Eye (tissue), 1 donor: Measurements from ENCODE around the gene ATG16L1.
A peak's percentile ranks its signal among the peaks of the same experiment; 100 is the strongest.
"Not testable (repeated sequence)": the region's sequence is repeated elsewhere in the genome, so short reads cannot be mapped to it uniquely, and the experiment has no call there.

Experiments used
- DNase-seq: peaks from one replicate; pipeline ENCODE4 v3.0.0-alpha.2; 2015

Gene ATG16L1

GRCh38 chr2:233297076-233297475, 45.6 kb downstream of the ATG16L1 start:
- DNase-seq, result no peak

- DNase-seq, result no peak
Observed at GRCh38 chr2:233300401-233300800, 48.9 kb downstream of the ATG16L1 start.

- no peak for DNase-seq
Observed at GRCh38 chr2:233301248-233301647, 49.8 kb downstream of the ATG16L1 start.

- no peak for DNase-seq
Observed at GRCh38 chr2:233301811-233302210, 50.3 kb downstream of the ATG16L1 start.

- no peak for DNase-seq
Observed at GRCh38 chr2:233303252-233303651, 51.8 kb downstream of the ATG16L1 start.

- DNase-seq, result no peak
Observed at GRCh38 chr2:233307565-233307964, 56.1 kb downstream of the ATG16L1 start, which contains the start of gene SAG. TSS of gene SAG (plus strand) at chr2:233307816. CDS start at chr2:233309190, 1,374 bp downstream.

GRCh38 chr2:233311241-233311926, 59.9 kb downstream of the ATG16L1 start:
- no peak for DNase-seq

- DNase-seq, result no peak
Observed at GRCh38 chr2:233312874-233313273, 61.4 kb downstream of the ATG16L1 start.

GRCh38 chr2:233314180-233314925, 62.9 kb downstream of the ATG16L1 start:
- no peak for DNase-seq

- DNase-seq, result no peak
Observed at GRCh38 chr2:233317196-233317943, 65.9 kb downstream of the ATG16L1 start.

GRCh38 chr2:233319256-233319655, 67.8 kb downstream of the ATG16L1 start:
- DNase-seq, result no peak

- DNase-seq, result no peak
Observed at GRCh38 chr2:233320470-233320869, 69.0 kb downstream of the ATG16L1 start.

GRCh38 chr2:233321166-233321565, 69.7 kb downstream of the ATG16L1 start:
- no peak for DNase-seq

- no peak for DNase-seq
Observed at GRCh38 chr2:233323851-233324250, 72.4 kb downstream of the ATG16L1 start.

GRCh38 chr2:233325256-233325655, 73.8 kb downstream of the ATG16L1 start:
- DNase-seq, result no peak

GRCh38 chr2:233325814-233326213, 74.3 kb downstream of the ATG16L1 start:
- no peak for DNase-seq

- DNase-seq, result no peak
Observed at GRCh38 chr2:233326500-233326899, 75.0 kb downstream of the ATG16L1 start.

GRCh38 chr2:233328922-233329321, 77.4 kb downstream of the ATG16L1 start:
- no peak for DNase-seq

- DNase-seq, result peak; percentile 73
Observed at GRCh38 chr2:233329489-233330135, 78.1 kb downstream of the ATG16L1 start.

- no peak for DNase-seq
Observed at GRCh38 chr2:233331536-233331935, 80.1 kb downstream of the ATG16L1 start.

GRCh38 chr2:233332125-233332524, 80.7 kb downstream of the ATG16L1 start:
- no peak for DNase-seq

GRCh38 chr2:233334915-233335314, 83.4 kb downstream of the ATG16L1 start:
- DNase-seq, result no peak

GRCh38 chr2:233336091-233336490, 84.6 kb downstream of the ATG16L1 start:
- DNase-seq, result not testable (repeated sequence)
